Stimulated activated naive CD8-positive, alpha-beta T cell treated with anti-CD3 and anti-CD28 coated beads, Interleukin-15, Interleukin-2, amounts not matched to agents 100 ng/mL and 50 ng/mL, for 24 hours (primary cell): ENCODE data around the gene MAD1L1.

Source experiments
- H3K27ac Mint-ChIP-seq: one replicate; pipeline ENCODE4 v1.8.0; 2021; ENCODE audit warnings: mild to moderate bottlenecking, mixed read lengths
- H3K27me3 Mint-ChIP-seq: one replicate; pipeline ENCODE4 v1.8.0; 2021; ENCODE audit warnings: mixed read lengths
- H3K36me3 Mint-ChIP-seq: one replicate; pipeline ENCODE4 v1.8.0; 2021; ENCODE audit warnings: low read depth, mixed read lengths
- H3K4me1 Mint-ChIP-seq: one replicate; pipeline ENCODE4 v1.8.0; 2021; ENCODE audit warnings: low read depth, mixed read lengths
- H3K4me3 Mint-ChIP-seq: one replicate; pipeline ENCODE4 v1.8.0; 2021; ENCODE audit warnings: mild to moderate bottlenecking, mixed read lengths
- H3K9me3 Mint-ChIP-seq: one replicate; pipeline ENCODE4 v1.8.0; 2021; ENCODE audit warnings: mixed read lengths

MAD1L1 gene

GRCh38 chr7:2012981-2013380, 219.8 kb downstream of the MAD1L1 start:
- no peak overlapping the region for H3K4me3 Mint-ChIP-seq
- H3K9me3 Mint-ChIP-seq = no peaks in the 10 kb centered on the region
- H3K4me1 Mint-ChIP-seq = no peaks in the 10 kb centered on the region
- peaks cover 11% of the 10 kb centered on the region for H3K36me3 Mint-ChIP-seq
- no peaks in the 10 kb centered on the region for H3K27me3 Mint-ChIP-seq
- H3K27ac Mint-ChIP-seq = no peak overlapping the region

- H3K9me3 Mint-ChIP-seq = no peaks in the 10 kb centered on the region
- H3K4me3 Mint-ChIP-seq = no peak overlapping the region
- H3K36me3 Mint-ChIP-seq = peaks cover 11% of the 10 kb centered on the region
- no peaks in the 10 kb centered on the region for H3K27me3 Mint-ChIP-seq
- H3K27ac Mint-ChIP-seq = no peak overlapping the region
- H3K4me1 Mint-ChIP-seq = no peaks in the 10 kb centered on the region
Observed at GRCh38 chr7:2012044-2012900, 220.5 kb downstream of the MAD1L1 start.

GRCh38 chr7:2011266-2012043, 221.3 kb downstream of the MAD1L1 start:
- Mint-ChIP-seq H3K27me3 (no peaks in the 10 kb centered on the region), H3K4me3 (no peak overlapping the region)

GRCh38 chr7:2010551-2011265, 222.0 kb downstream of the MAD1L1 start:
- Mint-ChIP-seq H3K36me3 (peaks cover 11% of the 10 kb centered on the region), H3K27me3 (no peaks in the 10 kb centered on the region), H3K4me1 (peaks cover 6% of the 10 kb centered on the region), H3K27ac (no peak overlapping the region), H3K4me3 (no peak overlapping the region), H3K9me3 (no peaks in the 10 kb centered on the region)

More at GRCh38 chr7:2011266-2012043, 221.3 kb downstream of the MAD1L1 start:
- Mint-ChIP-seq H3K9me3 (no peaks in the 10 kb centered on the region), H3K27ac (no peak overlapping the region), H3K36me3 (peaks cover 11% of the 10 kb centered on the region), H3K4me1 (no peaks in the 10 kb centered on the region)

- no peaks in the 10 kb centered on the region for H3K27me3 Mint-ChIP-seq
- H3K9me3 Mint-ChIP-seq = no peaks in the 10 kb centered on the region
- H3K27ac Mint-ChIP-seq = no peak overlapping the region
- peaks cover 8% of the 10 kb centered on the region for H3K4me1 Mint-ChIP-seq
- H3K36me3 Mint-ChIP-seq = peaks cover 11% of the 10 kb centered on the region
- H3K4me3 Mint-ChIP-seq = no peak overlapping the region
Observed at GRCh38 chr7:2010101-2010500, 222.6 kb downstream of the MAD1L1 start.

GRCh38 chr7:2009541-2010001, 223.2 kb downstream of the MAD1L1 start:
- H3K27me3 Mint-ChIP-seq = no peaks in the 10 kb centered on the region
- peaks cover 8% of the 10 kb centered on the region for H3K4me1 Mint-ChIP-seq
- H3K9me3 Mint-ChIP-seq = no peaks in the 10 kb centered on the region
- peaks cover 11% of the 10 kb centered on the region for H3K36me3 Mint-ChIP-seq
- H3K4me3 Mint-ChIP-seq = no peak overlapping the region
- H3K27ac Mint-ChIP-seq = no peak overlapping the region

- no peak overlapping the region for H3K27ac Mint-ChIP-seq
Observed at GRCh38 chr7:2008936-2009540, 223.7 kb downstream of the MAD1L1 start.

GRCh38 chr7:2008101-2008935, 224.4 kb downstream of the MAD1L1 start:
- H3K27me3 Mint-ChIP-seq = no peaks in the 10 kb centered on the region
- no peak overlapping the region for H3K27ac Mint-ChIP-seq
- H3K9me3 Mint-ChIP-seq = no peaks in the 10 kb centered on the region
- peaks cover 11% of the 10 kb centered on the region for H3K36me3 Mint-ChIP-seq
- peaks cover 8% of the 10 kb centered on the region for H3K4me1 Mint-ChIP-seq
- H3K4me3 Mint-ChIP-seq = no peak overlapping the region

More at GRCh38 chr7:2008936-2009540, 223.7 kb downstream of the MAD1L1 start:
- no peaks in the 10 kb centered on the region for H3K9me3 Mint-ChIP-seq
- H3K36me3 Mint-ChIP-seq = peaks cover 11% of the 10 kb centered on the region
- no peaks in the 10 kb centered on the region for H3K27me3 Mint-ChIP-seq
- peaks cover 8% of the 10 kb centered on the region for H3K4me1 Mint-ChIP-seq
- H3K4me3 Mint-ChIP-seq = no peak overlapping the region

- H3K4me1 Mint-ChIP-seq = peaks cover 8% of the 10 kb centered on the region
- H3K4me3 Mint-ChIP-seq = no peak overlapping the region
- no peaks in the 10 kb centered on the region for H3K9me3 Mint-ChIP-seq
- peaks cover 4% of the 10 kb centered on the region for H3K36me3 Mint-ChIP-seq
- H3K27ac Mint-ChIP-seq = no peak overlapping the region
- H3K27me3 Mint-ChIP-seq = no peaks in the 10 kb centered on the region
Observed at GRCh38 chr7:2007551-2007950, 225.2 kb downstream of the MAD1L1 start.

GRCh38 chr7:2006921-2007381, 225.8 kb downstream of the MAD1L1 start:
- H3K27ac Mint-ChIP-seq = no peak overlapping the region
- H3K4me1 Mint-ChIP-seq = peaks cover 8% of the 10 kb centered on the region
- H3K4me3 Mint-ChIP-seq = no peak overlapping the region
- H3K36me3 Mint-ChIP-seq = no peaks in the 10 kb centered on the region
- no peaks in the 10 kb centered on the region for H3K9me3 Mint-ChIP-seq
- H3K27me3 Mint-ChIP-seq = no peaks in the 10 kb centered on the region

GRCh38 chr7:2006231-2006771, 226.4 kb downstream of the MAD1L1 start:
- H3K9me3 Mint-ChIP-seq = no peaks in the 10 kb centered on the region
- no peak overlapping the region for H3K4me3 Mint-ChIP-seq
- H3K27ac Mint-ChIP-seq = no peak overlapping the region
- H3K27me3 Mint-ChIP-seq = no peaks in the 10 kb centered on the region
- peaks cover 8% of the 10 kb centered on the region for H3K4me1 Mint-ChIP-seq
- H3K36me3 Mint-ChIP-seq = no peaks in the 10 kb centered on the region

- Mint-ChIP-seq H3K4me3 (no peak overlapping the region), H3K9me3 (no peaks in the 10 kb centered on the region), H3K27ac (no peak overlapping the region), H3K27me3 (no peaks in the 10 kb centered on the region), H3K36me3 (no peaks in the 10 kb centered on the region), H3K4me1 (peaks cover 8% of the 10 kb centered on the region)
Observed at GRCh38 chr7:2005786-2006185, 227.0 kb downstream of the MAD1L1 start.

- no peak overlapping the region for H3K4me3 Mint-ChIP-seq
- H3K27ac Mint-ChIP-seq = no peak overlapping the region
- H3K9me3 Mint-ChIP-seq = no peaks in the 10 kb centered on the region
- H3K4me1 Mint-ChIP-seq = peaks cover 8% of the 10 kb centered on the region
- H3K36me3 Mint-ChIP-seq = no peaks in the 10 kb centered on the region
- H3K27me3 Mint-ChIP-seq = no peaks in the 10 kb centered on the region
Observed at GRCh38 chr7:2004841-2005725, 227.7 kb downstream of the MAD1L1 start.
